HUDEP-2 (cell line): ENCODE measurements around the gene FAM184A.
A peak's percentile ranks its signal among the peaks of the same experiment; 100 is the strongest.

Experiments
- DNase-seq, 76 experiments: peaks; one replicate each; lab custom pipeline; 2025; ENCODE audit not compliant: unreplicated experiment in 76 of 76; lab: John Stamatoyannopoulos, UW

Gene FAM184A

DNA sequence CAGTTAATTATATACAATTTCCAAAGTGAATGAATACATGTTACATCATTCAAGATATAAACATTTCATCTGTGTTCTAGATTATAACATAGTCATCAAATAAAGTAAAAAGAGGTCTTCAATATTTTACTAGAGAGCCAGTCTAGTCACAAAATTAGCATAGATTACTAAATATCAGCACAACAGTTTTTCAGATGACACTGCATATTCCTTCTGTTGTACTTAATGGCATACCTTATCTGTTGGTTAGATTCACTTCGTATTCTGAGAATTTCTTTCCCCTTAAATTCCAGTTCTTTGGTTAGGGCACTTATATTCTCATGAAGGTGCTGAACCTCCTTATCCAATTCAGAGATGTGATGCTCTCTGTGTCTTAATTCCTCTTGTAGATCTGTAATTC, 103.7 kb downstream of the FAM184A start:
- DNase-seq: no peak

- no peak for DNase-seq
Measured at GRCh38 chr6:118971682-118972081, 106.8 kb downstream of the FAM184A start.

GRCh38 chr6:118970866-118971265, 107.6 kb downstream of the FAM184A start:
- no peak for DNase-seq

- DNase-seq: peak in 7 of 76 experiments; percentile 8 to 52 (median 17)
Measured at GRCh38 chr6:118968416-118968815, 110.0 kb downstream of the FAM184A start.

DNA sequence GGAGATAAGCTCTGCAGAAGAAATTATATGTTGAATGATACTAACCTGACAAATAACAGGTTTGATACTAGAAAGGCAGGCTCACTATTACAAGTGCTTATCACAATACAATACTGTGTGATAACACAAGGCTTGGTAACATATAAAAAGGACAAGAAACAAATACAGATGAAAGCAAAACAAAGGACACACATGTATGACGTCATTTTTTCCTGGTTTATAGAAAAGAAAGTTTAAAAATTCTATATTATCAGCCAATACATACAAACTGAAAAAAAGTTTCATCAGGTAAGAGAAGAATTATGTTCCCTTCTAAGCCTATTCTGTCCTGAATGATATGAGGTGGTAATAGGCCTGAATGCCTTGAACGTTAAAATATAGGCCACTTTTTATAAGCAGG, 111.2 kb downstream of the FAM184A start:
- no peak for DNase-seq

- DNase-seq: no peak
Measured at GRCh38 chr6:118965843-118966370, 112.6 kb downstream of the FAM184A start.

- no peak for DNase-seq
Measured at GRCh38 chr6:118965371-118965770, 113.1 kb downstream of the FAM184A start.

DNA sequence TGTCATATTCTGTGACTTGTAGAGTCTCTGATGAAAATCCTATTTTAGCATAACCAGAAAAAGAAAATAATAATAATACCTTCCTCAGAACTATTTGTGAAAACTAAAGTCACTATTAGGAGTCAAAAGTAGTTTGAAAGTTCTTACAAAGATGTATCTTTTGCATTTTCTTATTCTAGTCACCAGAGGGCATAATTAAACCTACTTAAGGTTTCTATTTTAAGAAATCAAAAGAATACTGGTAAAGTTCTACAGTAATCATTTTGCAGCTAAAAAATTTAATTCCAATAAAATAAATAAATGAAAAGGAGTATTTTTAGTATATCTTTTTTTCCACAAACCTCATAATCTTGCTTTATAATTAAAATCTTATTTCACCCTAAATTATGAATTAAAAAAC, 115.5 kb downstream of the FAM184A start:
- no peak for DNase-seq

- no peak for DNase-seq
Measured at GRCh38 chr6:118959903-118960302, 118.6 kb downstream of the FAM184A start.

- DNase-seq: no peak
Measured at GRCh38 chr6:118953391-118953790, 125.1 kb downstream of the FAM184A start.

GRCh38 chr6:118952683-118953082, 125.8 kb downstream of the FAM184A start:
- DNase-seq: no peak

DNA sequence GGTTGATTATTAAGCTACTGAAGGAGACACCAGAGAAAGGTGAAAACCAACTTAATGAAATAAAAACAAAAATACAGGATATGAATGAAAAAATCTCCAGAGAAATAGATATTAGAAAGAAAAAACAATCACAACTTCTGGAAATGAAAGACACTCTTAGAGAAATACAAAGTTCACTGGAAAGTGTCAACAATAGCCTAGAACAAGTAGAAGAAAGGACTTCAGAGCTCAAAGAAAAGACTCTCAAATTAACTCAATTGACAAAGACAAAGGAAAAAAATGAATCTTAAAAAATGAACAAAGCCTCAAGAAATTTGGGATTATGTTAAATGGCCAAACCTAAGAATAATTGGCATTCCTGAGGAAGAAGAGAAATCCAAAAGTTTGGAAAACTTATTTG, 133.2 kb downstream of the FAM184A start:
- no peak for DNase-seq

GRCh38 chr6:118940770-118941169, 137.7 kb downstream of the FAM184A start:
- no peak for DNase-seq

- DNase-seq: no peak
Measured at GRCh38 chr6:118939683-118940082, 138.8 kb downstream of the FAM184A start.

GRCh38 chr6:118935978-118936703, 142.3 kb downstream of the FAM184A start:
- no peak for DNase-seq

- no peak for DNase-seq
Measured at GRCh38 chr6:118935331-118935668, 143.2 kb downstream of the FAM184A start.

GRCh38 chr6:118934461-118935330, 143.8 kb downstream of the FAM184A start, which contains the start of gene MCM9:
Gene MCM9 (minus strand): TSS chr6:118935159. CDS start chr6:118931723, 3,436 bp downstream.
- peak in 75 of 76 experiments; percentile 43 to 97 (median 90) for DNase-seq

GRCh38 chr6:118933855-118934460, 144.5 kb downstream of the FAM184A start:
- DNase-seq: no peak

DNA sequence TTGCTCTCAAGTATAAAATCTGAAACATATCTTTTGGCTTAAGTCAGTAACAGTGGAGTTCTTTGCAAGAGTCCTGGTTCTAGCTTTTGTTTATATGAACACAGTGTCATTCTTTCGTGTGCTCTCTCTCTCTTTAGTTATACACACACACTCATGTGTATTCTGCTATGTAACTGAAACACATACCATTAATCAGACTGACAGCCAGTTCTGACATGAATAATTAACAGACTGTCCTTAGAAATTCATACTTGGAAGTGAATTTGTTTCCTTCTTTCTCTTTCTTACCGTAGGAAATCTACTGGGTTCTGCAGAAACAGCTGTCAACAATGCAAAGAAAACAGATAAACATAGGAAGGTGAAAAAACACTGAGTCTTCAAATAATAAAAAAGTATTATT, 146.0 kb downstream of the FAM184A start:
- no peak for DNase-seq

GRCh38 chr6:118931436-118931835, 147.0 kb downstream of the FAM184A start:
- DNase-seq: no peak

DNA sequence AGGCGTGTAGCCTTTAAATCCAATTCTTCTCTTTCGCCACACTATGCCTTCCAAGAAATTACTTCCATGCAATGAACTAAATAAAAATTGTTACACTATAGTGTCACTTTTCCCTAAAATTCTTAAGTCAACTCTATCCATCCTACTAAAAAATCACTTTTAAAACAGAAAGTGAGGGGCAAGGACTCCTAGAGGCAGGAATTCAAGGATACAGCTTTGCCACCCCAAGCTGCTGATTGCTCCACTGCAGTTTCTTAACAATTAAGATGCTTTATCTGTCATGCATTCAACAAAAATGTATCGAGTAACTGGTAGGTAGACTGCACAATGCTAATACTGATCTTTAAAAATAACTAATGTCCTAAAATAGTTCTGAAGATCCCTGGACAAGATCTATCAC, 147.8 kb downstream of the FAM184A start:
- no peak for DNase-seq
